Stimulated activated CD8-positive, alpha-beta memory T cell treated with anti-CD3 and anti-CD28 coated beads, Interleukin-12 subunit alpha, Interleukin-12 subunit beta, amount 100 ng/mL, for 4 hours (primary cell): ENCODE results near the gene BMAL2.

Source experiments
- DNase-seq: peaks from one replicate; pipeline ENCODE4 v3.0.0-alpha.2; 2020; ENCODE audit warnings: low read depth

BMAL2 gene

DNA sequence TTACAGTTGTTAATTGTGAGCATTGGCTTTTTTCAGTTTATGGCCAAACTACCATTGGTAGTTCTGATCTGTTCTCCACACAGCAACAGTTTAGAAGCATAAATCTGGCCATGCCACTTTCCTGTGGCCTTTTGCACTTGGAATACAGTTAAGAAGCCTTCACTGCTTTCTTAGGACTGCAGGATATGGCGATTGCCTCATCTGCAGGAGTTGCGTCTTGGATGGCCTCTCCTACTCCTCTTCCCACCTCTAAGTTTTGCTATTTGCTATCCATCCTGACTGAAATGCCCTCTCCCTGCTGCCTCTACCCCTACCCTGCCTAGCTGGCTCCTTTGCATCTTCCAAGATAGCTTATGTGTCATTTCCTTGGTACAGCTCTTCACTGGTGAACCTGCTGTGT is 12.8 kb upstream of the BMAL2 start:
- DNase-seq: no peak

DNA sequence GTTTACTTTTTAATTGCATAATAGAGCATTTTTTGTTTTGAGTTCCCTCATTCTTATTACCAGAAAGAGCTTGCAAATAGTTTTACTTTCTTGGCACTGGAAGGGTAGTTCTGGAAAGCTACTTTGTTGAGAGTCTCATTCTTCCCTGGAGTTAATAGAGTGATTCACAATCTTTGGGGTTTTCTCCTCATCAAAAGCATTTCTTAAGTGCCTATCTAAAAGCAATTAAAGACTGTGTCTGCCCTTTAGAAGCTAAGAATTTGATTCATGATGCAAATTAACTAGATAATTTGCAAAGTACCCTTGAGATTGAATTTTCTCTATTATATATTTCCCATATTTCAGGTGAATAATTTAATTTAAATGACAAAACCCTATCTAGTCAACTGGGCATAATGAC is 8.1 kb upstream of the BMAL2 start:
- DNase-seq: no peak

DNA sequence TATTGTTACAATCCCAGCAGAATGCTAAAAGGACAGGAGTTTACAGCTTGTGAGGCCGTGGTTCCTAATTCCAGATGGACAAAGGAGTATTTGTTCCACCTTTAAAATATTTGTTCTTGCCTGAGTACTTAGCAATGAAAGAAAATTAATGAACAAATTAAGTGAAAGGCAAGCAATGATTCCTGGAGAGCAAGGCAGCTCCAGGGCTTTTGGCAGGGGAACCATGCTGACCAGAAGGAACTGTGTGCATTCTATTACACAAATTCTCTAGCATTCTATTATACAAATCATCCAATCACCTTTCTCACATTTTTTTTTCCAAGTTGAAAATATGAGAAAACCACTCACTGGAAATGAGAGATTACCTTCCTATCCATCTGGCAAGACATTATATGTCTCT is 1.8 kb upstream of the BMAL2 start:
- no peak for DNase-seq

DNA sequence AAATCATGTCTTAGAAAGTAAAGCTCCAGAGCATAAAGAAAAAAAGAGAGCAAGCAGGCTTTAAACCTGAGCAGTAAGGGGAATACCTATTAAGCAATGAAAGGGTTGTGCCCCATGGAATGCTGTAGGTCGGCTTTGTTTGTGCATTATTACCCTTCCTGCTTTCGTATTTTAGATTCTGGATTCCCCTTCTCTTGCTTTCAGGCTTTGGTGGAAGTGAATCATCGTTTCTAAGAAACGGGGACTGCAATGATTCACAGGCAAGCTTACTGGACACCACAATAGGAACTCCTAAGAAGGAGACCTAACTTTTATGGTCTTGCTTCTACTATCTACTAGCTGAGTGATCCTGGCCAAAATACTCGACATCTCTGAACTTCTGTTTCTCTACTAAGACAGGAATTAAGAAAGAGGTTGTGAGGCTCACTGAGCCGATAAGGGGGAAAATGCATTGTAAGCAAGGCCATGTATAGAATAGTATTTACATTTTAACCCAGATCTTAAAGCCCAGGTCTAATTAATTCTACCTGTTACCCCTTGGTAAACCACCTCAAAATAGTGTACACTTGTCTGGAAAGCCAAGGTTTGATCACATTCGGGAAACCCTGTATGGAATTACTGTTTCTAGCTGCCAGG is 1.2 kb upstream of the BMAL2 start:
- no peak for DNase-seq

DNA sequence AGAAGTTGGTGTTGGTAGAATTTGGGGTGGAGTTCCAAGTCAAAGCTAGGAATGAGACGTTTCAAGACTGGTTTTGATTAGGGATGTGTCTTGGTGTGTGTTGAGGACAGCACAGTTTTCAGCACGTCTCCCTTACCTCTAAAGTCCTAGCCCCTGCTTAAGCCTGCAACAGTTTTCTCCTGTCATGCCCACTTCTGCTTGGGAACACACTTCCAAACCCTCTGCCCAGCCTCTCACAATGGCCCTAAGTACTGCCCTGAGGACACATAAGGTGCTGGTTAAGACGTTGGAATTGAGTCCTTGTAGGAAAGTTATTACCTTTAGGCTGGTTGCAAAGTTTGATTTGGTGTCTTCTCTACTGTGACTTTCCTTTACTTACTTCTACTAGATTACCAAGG is 710 bp upstream of the BMAL2 start:
- no peak for DNase-seq

DNA sequence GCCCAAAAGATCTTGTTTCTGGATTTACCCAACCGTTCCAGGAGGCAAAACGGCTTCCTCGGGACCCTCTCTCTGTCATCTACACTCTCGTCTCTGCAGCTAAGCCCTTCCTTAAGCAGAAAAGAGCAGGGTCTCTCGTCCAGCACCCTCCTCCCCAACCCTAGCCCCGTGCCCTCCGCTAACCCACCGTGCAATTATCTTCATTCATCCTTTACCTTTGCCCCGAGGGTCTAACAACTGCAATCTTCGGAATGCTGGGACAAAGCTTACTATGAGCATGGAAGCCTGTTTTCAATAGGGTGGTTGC is 276 bp upstream of the BMAL2 start:
- DNase-seq: no peak

DNA sequence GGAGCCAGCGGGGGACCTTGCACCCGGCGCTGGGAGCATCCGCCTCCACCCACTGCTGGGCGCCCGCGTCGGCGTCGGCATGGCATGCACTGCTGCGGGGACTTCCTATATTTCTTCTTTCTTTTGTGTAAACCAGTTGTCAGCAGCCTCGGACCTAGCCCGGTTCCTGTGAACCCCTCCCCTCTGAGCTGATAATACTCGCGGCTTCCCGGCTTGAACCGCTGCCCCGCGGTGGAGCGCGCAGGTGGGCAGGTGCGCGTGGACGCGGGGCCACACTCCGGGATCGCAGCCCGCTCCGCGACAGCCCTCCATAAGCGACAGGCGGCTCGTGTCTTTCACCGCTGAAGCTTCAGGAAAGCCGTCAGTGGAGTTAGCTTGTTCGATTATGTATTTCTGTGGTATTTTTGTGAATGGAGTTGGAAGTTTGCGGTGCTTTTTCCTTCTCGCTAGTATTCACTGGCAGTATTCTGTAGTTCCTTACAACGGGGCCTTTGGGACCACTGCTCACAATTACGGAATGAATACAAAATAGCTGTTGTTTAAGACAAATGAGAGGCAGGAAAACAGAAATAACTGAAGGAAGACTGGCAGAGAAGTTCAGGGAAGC is 870 bp downstream of the BMAL2 start:
- peak; percentile 11 for DNase-seq

DNA sequence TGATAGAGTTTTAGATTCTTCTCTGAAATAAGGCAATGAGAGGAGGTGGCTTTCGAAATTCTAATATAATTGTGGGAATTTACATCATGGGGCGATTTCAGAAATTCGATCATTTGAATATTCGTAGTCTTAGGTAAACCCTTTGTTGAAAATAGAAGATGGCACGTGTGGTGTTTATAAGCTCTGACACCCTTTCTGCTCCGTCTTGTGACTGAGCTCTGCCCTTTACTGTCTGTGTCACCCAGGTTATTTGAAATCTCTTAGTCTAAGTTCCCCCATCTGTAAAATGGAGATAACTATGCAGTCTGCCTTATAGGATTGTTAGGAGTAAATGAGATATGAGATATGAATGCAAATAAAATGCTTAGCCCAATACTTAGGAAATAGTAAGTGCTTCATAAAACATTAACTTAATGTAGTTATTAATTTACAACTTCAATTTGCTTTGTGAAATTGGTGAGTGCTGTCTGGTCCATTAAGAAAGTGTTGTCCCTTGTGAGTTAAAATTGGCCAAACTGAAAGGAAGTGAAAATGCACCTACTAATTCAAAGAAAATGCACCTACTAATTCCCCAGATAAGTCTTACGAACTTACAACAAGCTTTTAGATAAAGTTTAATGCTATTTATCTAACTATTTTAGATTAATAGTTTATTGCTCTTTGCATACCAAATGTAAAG is 1.5 kb downstream of the BMAL2 start:
- DNase-seq: no peak

DNA sequence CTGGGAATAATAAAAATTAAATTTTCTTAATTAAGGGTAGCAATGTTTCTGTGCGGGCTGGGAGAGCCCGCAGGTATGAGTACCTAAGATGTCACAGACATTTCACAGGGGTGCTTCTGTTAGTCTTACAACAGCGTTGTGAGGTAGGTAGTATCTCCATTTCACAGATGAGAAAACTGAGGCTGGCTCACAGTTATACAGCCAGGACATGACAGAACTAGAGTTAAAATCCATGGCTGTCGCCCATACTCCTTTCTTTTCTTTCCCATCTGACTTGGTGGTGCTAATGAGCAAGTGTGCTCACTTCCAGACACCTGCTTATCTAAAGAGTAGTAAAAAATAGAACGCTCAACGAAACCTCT is 2.1 kb downstream of the BMAL2 start:
- DNase-seq: no peak

DNA sequence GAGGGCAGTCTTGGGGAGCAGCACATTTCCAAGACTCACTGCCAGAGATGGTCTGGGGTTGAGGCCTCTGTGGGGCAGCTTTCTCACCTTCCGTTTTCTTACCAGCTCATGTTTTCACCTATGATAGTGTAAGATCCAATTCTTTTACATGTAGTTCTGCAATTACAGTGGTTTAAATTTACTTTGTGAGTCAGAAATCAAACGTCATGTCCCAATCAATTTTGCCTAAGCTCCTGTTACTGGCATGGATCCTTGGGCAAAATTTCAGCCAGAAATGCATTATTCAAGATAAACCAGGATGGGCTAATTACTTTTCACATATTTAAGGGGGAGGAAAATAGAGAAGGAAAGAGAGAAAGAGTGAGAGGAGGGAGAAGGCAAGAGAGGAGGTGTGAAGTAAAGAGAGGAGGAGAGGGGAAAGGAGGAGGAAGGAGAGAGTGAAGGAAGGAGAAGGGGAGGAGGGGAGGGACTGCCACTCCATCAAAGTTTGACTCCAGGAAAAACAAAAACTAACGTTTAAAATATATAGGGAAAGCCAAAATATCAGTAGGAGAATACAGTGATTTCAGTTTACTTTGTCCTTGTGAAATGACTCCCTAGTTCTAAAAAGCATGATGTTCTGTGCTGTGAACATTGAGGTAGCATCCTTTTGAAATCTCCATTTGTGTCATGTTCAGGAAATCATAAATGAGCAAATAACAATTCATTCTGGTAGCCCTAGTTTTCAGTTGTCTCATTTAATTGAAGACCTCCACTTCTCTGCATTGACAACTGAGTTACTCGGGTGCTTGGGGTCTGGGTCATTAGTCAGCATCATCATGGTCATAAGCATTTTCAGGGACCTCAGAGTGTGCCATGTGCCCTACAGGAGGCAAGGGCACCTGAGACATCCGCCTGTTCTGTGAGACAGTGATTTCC is 3.0 kb downstream of the BMAL2 start:
- DNase-seq: no peak

DNA sequence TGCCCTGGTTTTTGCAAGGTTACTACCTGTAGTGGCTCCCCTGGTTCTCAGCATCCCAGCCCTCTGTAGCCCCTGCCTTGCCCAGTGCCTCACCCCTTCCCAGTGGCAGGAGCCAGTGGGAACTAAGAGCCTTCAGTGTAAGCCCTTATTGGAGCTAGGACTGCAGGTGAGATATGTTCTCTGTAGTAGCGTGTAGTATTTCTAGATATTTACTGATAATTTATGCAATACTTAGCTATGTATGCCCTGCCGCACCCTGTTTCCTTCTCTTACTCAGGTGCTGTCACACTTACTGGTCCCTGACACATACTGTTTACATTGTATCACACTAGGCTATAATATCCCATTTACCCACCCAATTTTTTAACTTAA is 3.6 kb downstream of the BMAL2 start:
- DNase-seq: no peak

DNA sequence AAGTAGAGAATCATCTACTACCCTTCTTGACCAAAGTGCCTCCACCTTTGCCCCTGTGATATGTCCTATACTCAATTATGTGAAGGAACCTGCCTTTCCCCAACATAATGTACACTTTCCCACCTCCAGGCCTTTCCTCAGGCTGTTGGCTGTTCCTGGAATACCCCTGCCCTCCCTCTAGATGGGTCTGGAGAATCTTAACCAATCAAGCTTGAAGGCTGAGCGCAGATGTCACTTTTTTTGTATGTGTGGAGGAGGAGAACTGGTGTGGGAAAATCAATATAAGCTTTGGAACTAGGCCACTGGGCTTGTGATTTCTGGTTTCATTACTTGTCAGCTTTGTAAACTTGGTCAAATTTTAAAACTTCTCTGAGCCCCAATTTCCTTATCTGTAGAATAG is 4.7 kb downstream of the BMAL2 start:
- no peak for DNase-seq

DNA sequence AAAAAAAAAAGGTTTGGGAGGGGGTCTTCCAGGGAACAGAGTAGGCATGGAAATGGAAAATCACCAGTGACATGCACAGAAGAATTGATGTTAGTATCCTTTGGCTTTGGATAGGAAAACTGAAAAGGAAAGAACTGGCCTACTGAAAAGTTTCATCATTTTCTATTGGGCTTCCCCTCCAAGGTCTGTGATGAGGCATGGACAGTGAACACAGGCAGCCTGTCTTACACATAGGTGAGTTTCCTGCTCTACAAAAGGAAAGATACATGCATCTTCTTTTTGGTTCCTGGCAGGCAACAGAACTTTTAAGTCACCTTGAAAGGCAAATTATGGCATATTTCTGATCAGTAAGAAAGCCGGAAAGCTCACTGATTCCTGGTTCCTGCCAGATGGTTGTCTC is 5.8 kb downstream of the BMAL2 start:
- no peak for DNase-seq

DNA sequence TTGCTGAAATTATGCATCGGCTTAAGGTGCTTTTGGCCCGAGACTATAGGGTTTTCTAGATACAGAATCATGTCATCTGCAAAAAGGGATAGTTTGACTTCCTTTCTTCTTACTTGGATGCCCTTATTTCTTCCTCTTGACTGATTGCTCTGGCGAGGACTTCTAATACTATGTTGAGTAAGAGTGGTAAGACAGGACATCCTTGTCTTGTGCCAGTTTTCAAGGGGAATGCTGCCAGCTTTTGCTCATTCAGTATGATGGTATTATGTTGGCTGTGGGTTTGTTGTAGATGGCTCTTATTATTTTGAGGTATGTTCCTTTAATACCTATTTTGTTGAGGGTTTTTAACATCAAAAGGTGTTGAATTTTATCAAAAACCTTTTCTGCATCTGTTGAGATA is 8.3 kb downstream of the BMAL2 start:
- DNase-seq: no peak

DNA sequence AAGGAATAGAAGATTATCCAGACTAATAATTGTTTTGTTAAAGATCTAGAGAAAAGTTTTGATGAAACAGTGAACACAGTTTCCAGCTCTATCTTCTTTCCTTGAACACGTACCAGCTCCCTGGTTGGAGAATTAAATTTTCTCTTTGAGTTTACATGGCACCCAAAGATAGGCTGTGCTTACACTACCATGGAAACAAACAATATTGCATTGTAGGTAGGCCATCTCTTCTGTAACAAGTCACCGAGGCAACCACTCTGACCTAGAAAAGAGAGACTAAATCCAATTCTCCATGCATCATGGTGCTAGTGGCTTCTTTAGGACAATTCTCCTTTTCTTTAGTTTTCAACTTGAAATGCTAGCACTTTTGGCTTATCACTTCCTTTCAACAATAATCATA is 9.9 kb downstream of the BMAL2 start:
- DNase-seq: no peak

DNA sequence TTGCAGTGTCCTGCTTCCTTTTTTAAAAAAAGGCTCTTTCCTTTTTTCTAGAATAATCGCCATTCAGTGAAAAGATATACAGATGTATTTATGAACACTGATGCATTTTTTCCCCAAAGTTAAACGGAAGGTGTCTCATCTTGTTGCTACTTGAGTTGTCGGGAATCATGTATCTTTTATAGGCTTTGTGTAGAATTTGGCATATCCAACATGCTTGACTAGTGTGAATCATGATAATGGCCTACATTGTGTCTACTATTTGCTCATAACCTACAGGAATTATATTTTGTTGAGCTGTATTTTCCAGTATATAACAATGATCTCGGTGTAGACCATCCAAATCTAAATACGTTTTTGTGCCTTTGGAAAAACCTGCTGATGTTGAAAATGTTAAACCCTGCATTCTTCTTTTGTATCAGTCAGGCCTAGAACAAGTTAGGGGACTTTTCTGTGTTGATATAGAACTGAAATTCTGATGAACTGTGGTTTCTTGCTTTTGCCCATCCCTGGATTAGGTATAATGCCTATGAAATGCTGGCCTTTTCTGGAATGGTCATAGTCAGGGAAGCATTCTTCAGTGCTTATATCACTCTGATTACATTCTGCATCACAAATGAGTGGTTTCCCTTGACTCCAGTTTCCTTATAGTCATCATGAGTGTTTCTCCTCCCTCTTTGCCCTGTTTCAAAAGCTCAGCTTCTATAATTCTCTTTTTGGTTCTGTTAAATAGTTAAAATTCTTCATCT is 10.8 kb downstream of the BMAL2 start:
- DNase-seq: no peak

DNA sequence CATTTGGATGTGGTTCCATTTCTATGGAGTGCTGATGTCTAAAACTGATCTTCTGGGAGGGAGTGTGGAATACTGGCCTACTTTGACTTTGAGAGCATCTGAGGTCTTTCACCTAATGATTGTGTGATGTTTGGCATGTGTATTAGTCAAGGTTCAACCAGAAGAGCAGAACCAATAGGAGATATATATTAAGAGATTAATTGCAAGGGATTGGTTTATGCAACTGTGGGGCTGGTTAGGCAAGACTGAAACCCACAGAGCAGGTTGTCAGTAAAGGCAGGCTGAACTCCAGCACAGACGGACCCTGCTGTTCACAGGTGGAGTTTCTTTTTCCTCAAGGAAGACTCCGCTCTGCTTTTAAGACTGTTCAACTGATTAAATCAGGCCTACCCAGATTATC is 11.6 kb downstream of the BMAL2 start:
- no peak for DNase-seq

DNA sequence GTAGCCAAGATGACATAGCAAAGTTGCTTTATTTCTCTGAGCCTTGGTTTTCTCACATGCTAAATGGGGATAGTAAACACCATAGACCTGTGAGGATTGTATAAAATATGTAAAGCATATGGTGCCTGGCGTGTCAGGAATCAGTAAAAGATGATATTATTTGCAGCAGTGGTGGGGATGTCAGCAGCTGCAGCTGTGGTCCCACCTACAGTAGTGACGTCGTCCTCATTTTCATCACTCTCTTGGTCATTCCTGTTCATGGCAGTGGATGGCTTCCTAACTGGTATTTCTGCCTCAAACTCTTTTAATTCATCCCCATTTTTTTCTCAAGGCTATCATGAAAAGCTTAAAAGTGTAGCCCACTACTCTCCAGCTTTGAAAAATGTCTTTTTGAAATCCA is 12.1 kb downstream of the BMAL2 start:
- no peak for DNase-seq

DNA sequence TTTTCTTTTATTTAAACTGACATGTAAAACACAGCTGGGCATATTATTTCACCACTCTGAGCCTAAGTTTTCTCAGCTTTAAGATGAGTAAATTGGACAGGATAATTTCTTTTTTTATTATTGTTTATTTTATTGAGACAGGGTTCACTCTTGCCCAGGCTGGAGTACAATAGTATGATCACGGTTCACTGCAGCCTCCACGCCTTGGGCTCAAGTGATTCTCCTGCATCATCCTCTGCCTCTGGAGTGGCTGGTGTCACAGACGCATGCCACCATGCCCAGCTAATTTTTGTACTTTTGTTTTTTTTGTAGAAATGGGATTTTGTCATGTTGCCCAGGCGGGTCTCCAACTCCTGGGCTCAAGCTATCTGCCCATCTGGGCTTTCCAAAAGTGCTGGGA is 12.7 kb downstream of the BMAL2 start:
- no peak for DNase-seq

DNA sequence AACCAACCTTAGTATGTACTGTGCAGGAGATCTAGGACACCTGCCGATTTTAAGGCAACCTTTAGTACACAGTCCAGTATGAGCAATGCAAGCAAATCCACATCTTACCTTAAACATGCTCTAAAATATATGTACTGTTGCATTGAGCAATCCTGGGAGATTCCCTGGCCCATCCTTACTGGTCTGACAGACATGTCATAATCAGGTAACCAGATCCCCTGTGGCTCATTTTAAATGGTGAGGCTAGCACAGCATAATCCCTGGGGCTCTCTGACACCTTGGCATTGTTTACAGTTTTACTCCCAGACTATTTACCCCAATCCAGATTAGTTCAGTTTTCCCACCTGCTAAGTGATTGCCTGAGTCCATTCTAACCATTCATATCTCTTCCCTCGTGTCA is 15.1 kb downstream of the BMAL2 start:
- DNase-seq: no peak

DNA sequence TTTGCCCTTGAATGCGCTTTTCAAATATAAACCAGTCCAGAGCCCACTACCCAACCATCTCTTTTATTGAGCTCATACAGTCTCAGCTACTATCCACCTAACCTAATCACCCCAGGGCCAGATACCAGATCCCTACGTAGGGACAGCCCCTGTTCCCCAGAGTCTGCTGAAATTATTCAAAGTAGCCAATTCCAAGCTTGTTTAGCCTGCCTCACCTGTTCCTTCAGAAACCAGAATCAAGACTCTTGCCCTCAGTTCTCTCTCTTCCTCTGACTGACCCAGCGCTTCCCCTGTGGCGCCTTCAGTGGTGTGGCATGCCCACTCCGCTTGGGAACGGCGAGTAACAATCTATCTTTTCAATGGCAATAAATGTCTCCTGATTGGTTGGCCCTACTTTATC is 18.8 kb downstream of the BMAL2 start:
- DNase-seq: no peak

DNA sequence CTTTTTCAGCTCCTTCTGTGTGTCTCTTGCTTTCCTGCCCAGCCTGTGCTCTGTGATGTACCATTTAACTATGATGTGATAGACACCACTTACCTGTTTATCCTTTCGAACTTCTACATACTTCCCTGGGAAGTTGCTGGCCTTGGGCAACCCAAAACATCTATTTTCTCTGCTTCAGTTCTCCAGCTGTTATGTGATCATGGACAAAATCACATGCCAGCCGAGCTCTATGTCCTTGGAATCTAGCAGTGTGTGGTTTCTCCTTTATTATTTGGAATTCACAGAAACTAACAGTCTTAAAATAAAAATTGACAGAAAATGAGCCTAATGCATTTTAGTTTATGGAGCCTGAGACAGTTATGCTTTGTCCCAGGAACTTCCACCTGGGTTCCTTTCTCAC is 22.9 kb downstream of the BMAL2 start:
- no peak for DNase-seq

DNA sequence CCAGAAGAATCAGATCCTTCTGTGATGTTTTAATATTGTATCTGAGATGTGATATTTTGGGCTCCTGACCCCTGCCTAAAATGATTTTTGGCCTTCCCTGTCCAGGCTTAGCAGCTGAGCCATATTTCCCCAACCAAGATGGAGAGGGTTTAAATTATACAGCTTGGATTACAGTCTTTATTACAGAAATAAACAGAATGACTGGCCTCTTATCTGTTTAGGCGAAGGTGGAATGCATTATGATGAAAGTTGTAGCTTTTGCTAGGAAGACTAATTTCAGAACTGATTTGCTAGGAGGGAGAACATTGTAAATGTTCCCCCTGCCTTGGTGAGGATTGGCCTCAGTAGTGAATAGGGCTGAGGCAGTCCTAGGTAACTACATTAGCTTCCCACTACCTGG is 23.3 kb downstream of the BMAL2 start:
- no peak for DNase-seq
